Measurements from ENCODE around the gene ACSF3. TPM values are rescaled to one million over a fixed set of nuclear protein-coding genes. Genes with fewer than 3 reads are reported as not detected.

Gene ACSF3
- total RNA-seq, 1 experiment from 2014 or later, result 11.8 TPM

GRCh38 chr16:89147085-89147817 is 53.6 kb downstream of the ACSF3 start:
- peaks cover 10% of the 10 kb centered on the region for H3K4me1 ChIP-seq
- H3K27ac ChIP-seq, result no peak overlapping the region
- 0 out of 2 replicates have a peak, but pooled peaks cover 3% of the 10 kb centered on the region for H3K9me3 ChIP-seq (replicated peaks)
- no peaks in the 10 kb centered on the region for H3K36me3 ChIP-seq
- peak in 1 of 2 experiments; percentile 47 for DNase-seq
- H3K4me3 ChIP-seq, result no peak overlapping the region
- H3K27me3 ChIP-seq, result no peaks in the 10 kb centered on the region

- 0 out of 2 replicates have a peak, but pooled peaks cover 3% of the 10 kb centered on the region for H3K9me3 ChIP-seq (replicated peaks)
- no peaks in the 10 kb centered on the region for H3K27me3 ChIP-seq
- no peak for DNase-seq
- H3K27ac ChIP-seq, result no peak overlapping the region
- H3K4me3 ChIP-seq, result no peak overlapping the region
- peaks cover 10% of the 10 kb centered on the region for H3K4me1 ChIP-seq
- H3K36me3 ChIP-seq, result no peaks in the 10 kb centered on the region
Observed at GRCh38 chr16:89149386-89149785, 55.7 kb downstream of the ACSF3 start.

- no peak overlapping the region for H3K27ac ChIP-seq
Observed at GRCh38 chr16:89150090-89150835, 56.6 kb downstream of the ACSF3 start.

GRCh38 chr16:89150981-89151380 is 57.3 kb downstream of the ACSF3 start:
- Histone ChIP-seq H3K36me3 (no peaks in the 10 kb centered on the region), H3K4me3 (no peak overlapping the region), H3K9me3 (replicated peaks) (0 out of 2 replicates have a peak, but pooled peaks cover 3% of the 10 kb centered on the region), H3K27ac (no peak overlapping the region), H3K4me1 (peaks cover 10% of the 10 kb centered on the region), H3K27me3 (no peaks in the 10 kb centered on the region; the same call in 1 of the 2 replicates)
- no peak for DNase-seq

More at GRCh38 chr16:89150090-89150835, 56.6 kb downstream of the ACSF3 start:
- Histone ChIP-seq H3K36me3 (no peaks in the 10 kb centered on the region), H3K4me3 (no peak overlapping the region), H3K4me1 (peaks cover 10% of the 10 kb centered on the region), H3K27me3 (no peaks in the 10 kb centered on the region; the same call in 1 of the 2 replicates), H3K9me3 (replicated peaks) (0 out of 2 replicates have a peak, but pooled peaks cover 3% of the 10 kb centered on the region)
- peak; percentile 66 to 72 for DNase-seq

- peaks cover 10% of the 10 kb centered on the region for H3K4me1 ChIP-seq
- H3K4me3 ChIP-seq, result no peak overlapping the region
- no peaks in the 10 kb centered on the region for H3K36me3 ChIP-seq
- H3K27ac ChIP-seq, result no peak overlapping the region
- DNase-seq, result no peak
- H3K27me3 ChIP-seq, result no peaks in the 10 kb centered on the region; the same call in 1 of the 2 replicates
- H3K9me3 ChIP-seq (replicated peaks), result 0 out of 2 replicates have a peak, but pooled peaks cover 3% of the 10 kb centered on the region
Observed at GRCh38 chr16:89152831-89153700, 59.4 kb downstream of the ACSF3 start.

- no peak for DNase-seq
- peaks cover 6% of the 10 kb centered on the region; the same call in 1 of the 2 replicates for H3K9me3 ChIP-seq (replicated peaks)
- no peaks in the 10 kb centered on the region; the same call in 1 of the 2 replicates for H3K27me3 ChIP-seq
- H3K36me3 ChIP-seq, result no peaks in the 10 kb centered on the region
- peaks cover 10% of the 10 kb centered on the region for H3K4me1 ChIP-seq
- no peak overlapping the region for H3K4me3 ChIP-seq
- no peak overlapping the region for H3K27ac ChIP-seq
Observed at GRCh38 chr16:89153848-89154271, 60.2 kb downstream of the ACSF3 start.

- no peak for DNase-seq
- Histone ChIP-seq H3K4me3 (no peak overlapping the region), H3K27ac (no peak overlapping the region), H3K27me3 (no peaks in the 10 kb centered on the region; the same call in 1 of the 2 replicates), H3K4me1 (peaks cover 9% of the 10 kb centered on the region), H3K36me3 (no peaks in the 10 kb centered on the region), H3K9me3 (replicated peaks) (peaks cover 3% of the 10 kb centered on the region; the same call in 1 of the 2 replicates)
Observed at GRCh38 chr16:89154390-89155183, 60.9 kb downstream of the ACSF3 start.

- no peak overlapping the region for H3K4me3 ChIP-seq
- peaks cover 2% of the 10 kb centered on the region for H3K4me1 ChIP-seq
- H3K9me3 ChIP-seq (replicated peaks), result peaks cover 3% of the 10 kb centered on the region; the same call in 1 of the 2 replicates
- no peaks in the 10 kb centered on the region for H3K36me3 ChIP-seq
- no peak overlapping the region for H3K27ac ChIP-seq
- H3K27me3 ChIP-seq, result no peaks in the 10 kb centered on the region; the same call in 1 of the 2 replicates
- DNase-seq, result peak in 1 of 2 experiments; percentile 42
Observed at GRCh38 chr16:89155184-89155679, 61.6 kb downstream of the ACSF3 start.

- Histone ChIP-seq H3K27ac (no peak overlapping the region), H3K4me3 (no peak overlapping the region), H3K27me3 (no peaks in the 10 kb centered on the region; the same call in 1 of the 2 replicates), H3K9me3 (replicated peaks) (peaks cover 3% of the 10 kb centered on the region; the same call in 1 of the 2 replicates), H3K4me1 (no peaks in the 10 kb centered on the region), H3K36me3 (no peaks in the 10 kb centered on the region)
- DNase-seq, result no peak
Observed at GRCh38 chr16:89155851-89156739, 62.4 kb downstream of the ACSF3 start.

GRCh38 chr16:89156740-89157645 is 63.3 kb downstream of the ACSF3 start:
- Histone ChIP-seq H3K9me3 (replicated peaks) (peaks cover 3% of the 10 kb centered on the region; the same call in 1 of the 2 replicates), H3K36me3 (no peaks in the 10 kb centered on the region), H3K27me3 (no peaks in the 10 kb centered on the region; the same call in 1 of the 2 replicates), H3K4me1 (no peaks in the 10 kb centered on the region), H3K4me3 (no peak overlapping the region), H3K27ac (no peak overlapping the region)
- DNase-seq, result no peak

- Histone ChIP-seq H3K4me1 (no peaks in the 10 kb centered on the region), H3K36me3 (no peaks in the 10 kb centered on the region)
Observed at GRCh38 chr16:89157778-89158177, 64.1 kb downstream of the ACSF3 start.

More at GRCh38 chr16:89157778-89158177, 64.1 kb downstream of the ACSF3 start:
- Histone ChIP-seq H3K9me3 (replicated peaks) (peaks cover 3% of the 10 kb centered on the region; the same call in 1 of the 2 replicates), H3K4me3 (no peak overlapping the region), H3K27ac (no peak overlapping the region), H3K27me3 (no peaks in the 10 kb centered on the region; the same call in 1 of the 2 replicates)
- DNase-seq, result no peak
